Natural killer cell (primary cell): ENCODE measurements around the gene KRI1. TPM values are rescaled to one million over a fixed set of nuclear protein-coding genes. Genes with fewer than 3 reads are reported as not detected.

Experiments used
- ATAC-seq, 3 donors: fragments of 150-1000 bp in 2 of 3; fragments of 200-7000 bp in 1 of 3; cut with Tn5 transposase; 1 replicate in 1 of 3; 2 replicates in 2 of 3; pipeline ENCODE4 v1.10.0; 2021; ENCODE audit warnings: mild to moderate bottlenecking in 2 of 3, moderate library complexity in 2 of 3
- DNase-seq, 2 donors: peaks; one replicate each; pipeline versions ENCODE4 v3.0.0 to v3.0.0-alpha.2; 2013 to 2021; ENCODE audit warnings: mixed read lengths in 1 of 2
- H3K27ac ChIP-seq: one replicate; pipeline ENCODE4 v1.5.1; 2013; ENCODE audit warnings: mild to moderate bottlenecking, low read length
- H3K27me3 ChIP-seq: one replicate; pipeline ENCODE4 v1.6.1; 2013; ENCODE audit warnings: low read length; ENCODE audit not compliant: control insufficient read depth, insufficient read depth
- H3K36me3 ChIP-seq: one replicate; pipeline ENCODE4 v1.6.1; 2013; ENCODE audit warnings: low read length; ENCODE audit not compliant: control insufficient read depth, insufficient read depth
- H3K4me1 ChIP-seq: one replicate; pipeline ENCODE4 v1.6.1; 2013; ENCODE audit warnings: low read length; ENCODE audit not compliant: control insufficient read depth, insufficient read depth
- H3K4me3 ChIP-seq: one replicate; pipeline ENCODE4 v1.5.1; 2013; ENCODE audit warnings: low read length
- H3K9me3 ChIP-seq: one replicate; pipeline ENCODE4 v1.6.1; 2013; ENCODE audit warnings: low read length; ENCODE audit not compliant: control insufficient read depth, insufficient read depth
- H3K27ac Mint-ChIP-seq, 2 donors: one replicate each; pipeline ENCODE4 v1.8.0; 2022; ENCODE audit warnings: mild to moderate bottlenecking in 2 of 2, mixed read lengths in 2 of 2, moderate library complexity in 1 of 2
- H3K27me3 Mint-ChIP-seq, 2 donors: one replicate each; pipeline ENCODE4 v1.8.0; 2022; ENCODE audit warnings: low read depth in 2 of 2, mixed read lengths in 2 of 2
- H3K36me3 Mint-ChIP-seq: one replicate; pipeline ENCODE4 v1.8.0; 2022; ENCODE audit warnings: mixed read lengths
- H3K4me1 Mint-ChIP-seq, 2 donors: one replicate each; pipeline ENCODE4 v1.8.0; 2022; ENCODE audit warnings: mixed read lengths in 2 of 2
- H3K4me3 Mint-ChIP-seq: one replicate; pipeline ENCODE4 v1.8.0; 2022; ENCODE audit warnings: mild to moderate bottlenecking, moderate library complexity, mixed read lengths
- H3K9me3 Mint-ChIP-seq, 2 donors: one replicate each; pipeline ENCODE4 v1.8.0; 2022; ENCODE audit warnings: mixed read lengths in 2 of 2
- WGBS: methylation state at CpG from one replicate; pipeline ENCODE4 v1.1.7; 2013; ENCODE audit warnings: missing lambda C conversion rate; ENCODE audit not compliant: insufficient coverage; 5-methylcytosine and 5-hydroxymethylcytosine counted together
- intact Hi-C: fragments of 100-400 bp; cut with micrococcal nuclease; formaldehyde crosslinking; loops from one replicate; pipeline ENCODE4 v1.14.2; 2022
- total RNA-seq, 4 donors: library from RNA; stranded (reverse); fragments of 120-200 nt in 1 of 4; gene quantifications; one replicate each; pipeline versions ENCODE4 v1.2.3 to v1.2.4, GENCODE V29; 2013 to 2022
- TF ChIP-seq, protein P1 (sequence below): fragments of 200-600 bp; IDR thresholded peaks from one replicate; pipeline ENCODE4 v1.8.0; 2022; ENCODE audit warnings: antibody characterized with exemption

Gene KRI1
- total RNA-seq, 3 donors from 2014 or later (not counting 1 experiment from before 2014, with no cell fraction given): 36.6 to 53.0 (median 49.5) TPM

GRCh38 chr19:10517361-10517759, 48.5 kb downstream of the KRI1 start, which contains the start of gene S1PR5:
Gene S1PR5, minus strand, starts transcription at chr19:10517447. Its CDS starts 2,436 bp downstream, at chr19:10515011.
- Histone ChIP-seq H3K9me3 (no peaks in the 10 kb centered on the region), H3K27ac (peak within 1 kb of the TSS; percentile 92), H3K4me3 (peak within 1 kb of the TSS; percentile 97), H3K4me1 (peaks cover 80% of the 10 kb centered on the region), H3K27me3 (peaks cover 2% of the 10 kb centered on the region), H3K36me3 (peaks cover 24% of the 10 kb centered on the region)
- Mint-ChIP-seq H3K36me3 (peaks cover 17% of the 10 kb centered on the region), H3K4me3 (peak within 1 kb of the TSS; percentile 81), H3K4me1 (peaks cover 64 to 68% of the 10 kb centered on the region in 2 donors), H3K27me3 (peaks cover 0 to 3% of the 10 kb centered on the region in 2 donors), H3K27ac (peak within 1 kb of the TSS; percentile 86 to 91), H3K9me3 (no peaks in the 10 kb centered on the region)
- ATAC-seq (peak; percentile 17 to 39 (median 38)), DNase-seq (peak; percentile 60 to 70)
- TF ChIP-seq, protein P1, sequence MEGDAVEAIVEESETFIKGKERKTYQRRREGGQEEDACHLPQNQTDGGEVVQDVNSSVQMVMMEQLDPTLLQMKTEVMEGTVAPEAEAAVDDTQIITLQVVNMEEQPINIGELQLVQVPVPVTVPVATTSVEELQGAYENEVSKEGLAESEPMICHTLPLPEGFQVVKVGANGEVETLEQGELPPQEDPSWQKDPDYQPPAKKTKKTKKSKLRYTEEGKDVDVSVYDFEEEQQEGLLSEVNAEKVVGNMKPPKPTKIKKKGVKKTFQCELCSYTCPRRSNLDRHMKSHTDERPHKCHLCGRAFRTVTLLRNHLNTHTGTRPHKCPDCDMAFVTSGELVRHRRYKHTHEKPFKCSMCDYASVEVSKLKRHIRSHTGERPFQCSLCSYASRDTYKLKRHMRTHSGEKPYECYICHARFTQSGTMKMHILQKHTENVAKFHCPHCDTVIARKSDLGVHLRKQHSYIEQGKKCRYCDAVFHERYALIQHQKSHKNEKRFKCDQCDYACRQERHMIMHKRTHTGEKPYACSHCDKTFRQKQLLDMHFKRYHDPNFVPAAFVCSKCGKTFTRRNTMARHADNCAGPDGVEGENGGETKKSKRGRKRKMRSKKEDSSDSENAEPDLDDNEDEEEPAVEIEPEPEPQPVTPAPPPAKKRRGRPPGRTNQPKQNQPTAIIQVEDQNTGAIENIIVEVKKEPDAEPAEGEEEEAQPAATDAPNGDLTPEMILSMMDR: no peak
- intact Hi-C loops: loop anchor here (2.0 kb wide), 1 partner anchor 413 kb away; no protein-coding TSS in a partner anchor
- WGBS: 2% methylated on average over 39 of the region's 39 CpGs

- H3K4me3 ChIP-seq: peak overlapping the region; percentile 97
- DNase-seq (peak; percentile 46 to 60), ATAC-seq (peak in 1 of 3 donors; percentile 9)
- peaks cover 80% of the 10 kb centered on the region for H3K4me1 ChIP-seq
- Mint-ChIP-seq H3K4me3 (peak overlapping the region; percentile 81), H3K9me3 (no peaks in the 10 kb centered on the region), H3K27ac (peak overlapping the region; percentile 86 to 91), H3K27me3 (peaks cover 0 to 3% of the 10 kb centered on the region in 2 donors), H3K36me3 (peaks cover 17% of the 10 kb centered on the region), H3K4me1 (peaks cover 59 to 62% of the 10 kb centered on the region in 2 donors)
- intact Hi-C loops: loop anchor here (1.0 to 2.0 kb wide), 2 partner anchors 50 to 412 kb away; partner anchors contain the start of gene KRI1
- peaks cover 25% of the 10 kb centered on the region for H3K36me3 ChIP-seq
- TF ChIP-seq, protein P1: no peak
- peak overlapping the region; percentile 92 for H3K27ac ChIP-seq
- WGBS: 34% methylated on average over 10 of the region's 10 CpGs
- H3K9me3 ChIP-seq: no peaks in the 10 kb centered on the region
- H3K27me3 ChIP-seq: peaks cover 2% of the 10 kb centered on the region
Measured at GRCh38 chr19:10516671-10517286, 49.0 kb downstream of the KRI1 start.

- Mint-ChIP-seq H3K27me3 (peaks cover 0 to 3% of the 10 kb centered on the region in 2 donors), H3K4me1 (peaks cover 59% of the 10 kb centered on the region in 2 donors), H3K9me3 (no peaks in the 10 kb centered on the region), H3K4me3 (peak overlapping the region; percentile 81), H3K36me3 (peaks cover 17% of the 10 kb centered on the region), H3K27ac (peak overlapping the region; percentile 86 to 91)
- Histone ChIP-seq H3K27ac (peak overlapping the region; percentile 92), H3K4me3 (peak overlapping the region; percentile 97), H3K4me1 (peaks cover 79% of the 10 kb centered on the region), H3K27me3 (peaks cover 2% of the 10 kb centered on the region), H3K9me3 (no peaks in the 10 kb centered on the region), H3K36me3 (peaks cover 28% of the 10 kb centered on the region)
- TF ChIP-seq, protein P1: no peak
- DNase-seq (peak; percentile 82), ATAC-seq (peak; percentile 55 to 82 (median 68))
- WGBS: 54% methylated on average over 5 of the region's 5 CpGs
- intact Hi-C loops: loop anchor here (1.0 to 2.0 kb wide), 2 partner anchors 50 to 411 kb away; partner anchors contain the start of gene KRI1
Measured at GRCh38 chr19:10516064-10516385, 49.8 kb downstream of the KRI1 start.
